ENCODE results near the gene CRTC3. TPM values are rescaled to one million over a fixed set of nuclear protein-coding genes. Genes with fewer than 3 reads are reported as not detected.

Gene CRTC3
- total RNA-seq, 1 experiment from 2014 or later = 35.3 TPM

DNA sequence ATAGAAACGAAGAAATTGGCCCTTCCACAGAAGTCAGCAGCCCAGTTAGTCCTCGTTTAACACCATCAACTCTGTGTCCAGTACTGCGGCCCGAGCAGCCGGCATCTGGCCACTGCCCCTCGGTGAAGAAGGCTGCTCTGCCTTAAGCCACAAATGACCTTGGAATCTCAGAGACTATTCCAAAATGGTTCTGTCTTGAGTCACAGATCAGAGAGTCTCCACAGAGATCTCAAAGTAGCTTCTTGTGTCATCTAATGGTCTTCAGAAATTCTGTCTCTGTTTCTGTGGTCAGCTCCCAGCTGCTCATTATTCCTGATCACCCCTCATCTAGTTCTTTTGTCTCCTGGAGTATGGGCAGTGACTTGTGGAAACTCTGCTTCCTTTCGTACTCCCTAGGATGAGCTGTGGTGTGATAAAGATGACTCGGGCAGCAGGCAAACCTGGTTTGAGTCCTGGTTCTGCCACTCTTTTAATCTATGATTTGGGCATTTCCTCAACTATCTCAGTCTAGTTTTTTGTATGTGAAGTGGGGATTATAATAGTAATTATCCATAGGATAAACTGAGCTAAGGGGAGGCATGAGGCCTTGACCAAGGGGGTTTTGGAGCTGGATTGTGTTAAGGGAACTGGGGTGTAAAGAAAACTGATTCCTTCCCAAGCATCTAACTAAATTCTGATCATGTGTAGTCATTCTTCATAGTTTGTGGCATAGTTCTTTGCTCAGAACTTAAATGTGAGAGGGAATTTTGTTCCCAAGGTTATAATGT is 22.6 kb downstream of the CRTC3 start:
- ChIA-PET POLR2A (ENCODE audit: low non-redundant PET) (no interaction called here), CTCF (interaction anchor here (0.6 kb wide), 1 partner anchor 9 kb away, joined by 3 read pairs; no protein-coding TSS in a partner anchor)
- H3K9me3 ChIP-seq (ENCODE audit: low read depth, low read length, poor library complexity, severe bottlenecking) = no peaks in the 10 kb centered on the region
- peak overlapping the region; percentile 44 for H3K27ac ChIP-seq (ENCODE audit: low read depth, low read length, poor library complexity, severe bottlenecking)
- intact Hi-C loops (cut with micrococcal nuclease; ENCODE audit: unreplicated experiment) = no loop called here
- no peaks in the 10 kb centered on the region for H3K36me3 ChIP-seq (ENCODE audit: insufficient read depth, low read length, poor library complexity, severe bottlenecking)
- no peak for DNase-seq (ENCODE audit: low spot score)
- no peak overlapping the region for H3K4me3 ChIP-seq (ENCODE audit: low read depth, low read length, poor library complexity, severe bottlenecking)
- peaks cover 23% of the 10 kb centered on the region for H3K4me1 ChIP-seq (ENCODE audit: insufficient read depth, low read length, poor library complexity, severe bottlenecking)
- no TSS peak for BruUV-seq (replicated peaks)
- no peak for TF ChIP-seq EZH2 (IDR thresholded peaks at IDR 0.05; ENCODE audit: borderline replicate concordance, low read depth, low read length, poor library complexity, severe bottlenecking)
- TF ChIP-seq, protein P1, sequence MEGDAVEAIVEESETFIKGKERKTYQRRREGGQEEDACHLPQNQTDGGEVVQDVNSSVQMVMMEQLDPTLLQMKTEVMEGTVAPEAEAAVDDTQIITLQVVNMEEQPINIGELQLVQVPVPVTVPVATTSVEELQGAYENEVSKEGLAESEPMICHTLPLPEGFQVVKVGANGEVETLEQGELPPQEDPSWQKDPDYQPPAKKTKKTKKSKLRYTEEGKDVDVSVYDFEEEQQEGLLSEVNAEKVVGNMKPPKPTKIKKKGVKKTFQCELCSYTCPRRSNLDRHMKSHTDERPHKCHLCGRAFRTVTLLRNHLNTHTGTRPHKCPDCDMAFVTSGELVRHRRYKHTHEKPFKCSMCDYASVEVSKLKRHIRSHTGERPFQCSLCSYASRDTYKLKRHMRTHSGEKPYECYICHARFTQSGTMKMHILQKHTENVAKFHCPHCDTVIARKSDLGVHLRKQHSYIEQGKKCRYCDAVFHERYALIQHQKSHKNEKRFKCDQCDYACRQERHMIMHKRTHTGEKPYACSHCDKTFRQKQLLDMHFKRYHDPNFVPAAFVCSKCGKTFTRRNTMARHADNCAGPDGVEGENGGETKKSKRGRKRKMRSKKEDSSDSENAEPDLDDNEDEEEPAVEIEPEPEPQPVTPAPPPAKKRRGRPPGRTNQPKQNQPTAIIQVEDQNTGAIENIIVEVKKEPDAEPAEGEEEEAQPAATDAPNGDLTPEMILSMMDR (conservative IDR thresholded peaks at IDR 0.05; ENCODE audit: low read depth, low read length) = no peak
- no peaks in the 10 kb centered on the region for H3K27me3 ChIP-seq (replicated peaks; ENCODE audit: insufficient read depth, low read depth, low read length, poor library complexity)

DNA sequence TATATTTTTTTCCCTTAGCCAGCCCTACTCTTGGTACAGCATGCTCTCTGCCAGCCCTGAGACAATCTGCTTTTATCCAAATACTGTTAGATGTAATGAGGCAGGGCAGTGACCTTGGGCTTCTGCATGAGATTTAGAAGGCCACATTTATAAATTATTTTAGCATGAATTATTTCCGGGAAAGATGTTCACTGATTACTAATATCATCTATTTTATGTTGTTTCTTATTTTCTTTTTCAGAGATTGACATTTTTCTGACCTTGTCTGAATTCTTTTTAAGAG is 23.1 kb downstream of the CRTC3 start:
- CTCF ChIA-PET = interaction anchor here (0.6 kb wide), 1 partner anchor 9 kb away, joined by 3 read pairs; no protein-coding TSS in a partner anchor
- H3K27ac ChIP-seq (ENCODE audit: low read depth, low read length, poor library complexity, severe bottlenecking) = peak overlapping the region; percentile 44

DNA sequence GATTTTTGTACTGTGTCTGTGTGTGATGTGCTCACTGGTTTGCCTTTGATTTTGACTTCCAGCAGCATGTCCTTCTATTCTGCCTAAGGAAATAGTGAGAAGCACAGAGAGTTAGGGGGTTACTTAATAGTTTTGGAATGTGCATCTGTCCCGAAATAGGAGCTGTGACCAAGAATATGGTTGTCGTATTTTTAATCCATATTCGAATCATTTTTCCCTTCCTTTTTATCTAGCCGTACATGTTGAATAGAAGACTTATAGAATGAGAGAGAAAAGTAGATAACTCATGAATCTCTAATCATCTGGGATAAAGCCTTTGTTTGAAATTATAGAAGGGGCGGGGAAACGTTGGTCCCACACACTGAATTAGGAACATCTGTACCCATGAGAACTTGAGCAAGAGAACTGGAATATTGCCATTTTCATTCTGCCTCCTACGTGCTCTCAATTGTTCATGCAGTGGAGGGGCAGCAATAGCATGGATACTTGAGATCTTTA is 23.6 kb downstream of the CRTC3 start:
- ChIA-PET CTCF (interaction anchor here (0.6 kb wide), 1 partner anchor 8 kb away, joined by 3 read pairs; no protein-coding TSS in a partner anchor), POLR2A (ENCODE audit: low non-redundant PET) (no interaction called here)
- Histone ChIP-seq H3K27ac (ENCODE audit: low read depth, low read length, poor library complexity, severe bottlenecking) (peak overlapping the region; percentile 44), H3K27me3 (replicated peaks; ENCODE audit: insufficient read depth, low read depth, low read length, poor library complexity) (no peaks in the 10 kb centered on the region), H3K9me3 (ENCODE audit: low read depth, low read length, poor library complexity, severe bottlenecking) (no peaks in the 10 kb centered on the region), H3K4me1 (ENCODE audit: insufficient read depth, low read length, poor library complexity, severe bottlenecking) (peaks cover 32% of the 10 kb centered on the region), H3K4me3 (ENCODE audit: low read depth, low read length, poor library complexity, severe bottlenecking) (no peak overlapping the region), H3K36me3 (ENCODE audit: insufficient read depth, low read length, poor library complexity, severe bottlenecking) (no peaks in the 10 kb centered on the region)
- intact Hi-C loops (cut with micrococcal nuclease; ENCODE audit: unreplicated experiment) = no loop called here
- no peak for TF ChIP-seq EZH2 (IDR thresholded peaks at IDR 0.05; ENCODE audit: borderline replicate concordance, low read depth, low read length, poor library complexity, severe bottlenecking)
- TF ChIP-seq, protein P1 (conservative IDR thresholded peaks at IDR 0.05; ENCODE audit: low read depth, low read length) = no peak
- DNase-seq (ENCODE audit: low spot score) = peak; percentile 91
- BruUV-seq (replicated peaks) = no TSS peak

More for the DNA sequence above, 23.1 kb downstream of the CRTC3 start:
- no peaks in the 10 kb centered on the region for H3K27me3 ChIP-seq (replicated peaks; ENCODE audit: insufficient read depth, low read depth, low read length, poor library complexity)
- H3K4me1 ChIP-seq (ENCODE audit: insufficient read depth, low read length, poor library complexity, severe bottlenecking) = peaks cover 28% of the 10 kb centered on the region
- intact Hi-C loops (cut with micrococcal nuclease; ENCODE audit: unreplicated experiment) = no loop called here
- H3K36me3 ChIP-seq (ENCODE audit: insufficient read depth, low read length, poor library complexity, severe bottlenecking) = no peaks in the 10 kb centered on the region
- TF ChIP-seq, protein P1 (conservative IDR thresholded peaks at IDR 0.05; ENCODE audit: low read depth, low read length) = no peak
- TF ChIP-seq EZH2 (IDR thresholded peaks at IDR 0.05; ENCODE audit: borderline replicate concordance, low read depth, low read length, poor library complexity, severe bottlenecking) = no peak
- POLR2A ChIA-PET (ENCODE audit: low non-redundant PET) = no interaction called here
- no TSS peak for BruUV-seq (replicated peaks)
- DNase-seq (ENCODE audit: low spot score) = no peak
- no peaks in the 10 kb centered on the region for H3K9me3 ChIP-seq (ENCODE audit: low read depth, low read length, poor library complexity, severe bottlenecking)
- H3K4me3 ChIP-seq (ENCODE audit: low read depth, low read length, poor library complexity, severe bottlenecking) = no peak overlapping the region

Data from A673 (cell line).